GM23338 (cell line): ENCODE data around the gene TMEM125. TPM values are rescaled to one million over a fixed set of nuclear protein-coding genes. Genes with fewer than 3 reads are reported as not detected.

Experiments used
- ATAC-seq: fragments of 200-7000 bp; cut with Tn5 transposase; 3 replicates; pipeline ENCODE4 v1.9.1; 2020
- DNase-seq: peaks from one replicate; pipeline ENCODE4 v3.0.0-alpha.2; 2015; ENCODE audit warnings: low spot score
- H2AFZ ChIP-seq: fragments of 200-600 bp; sonication (generic); 2 replicates; pipeline ENCODE4 v1.8.0; 2016; ENCODE audit warnings: antibody characterized with exemption, mild to moderate bottlenecking, moderate library complexity
- H3F3A ChIP-seq: fragments of 200-600 bp; sonication (generic); replicated peaks from 2 replicates; pipeline ENCODE4 v1.8.0; 2017; ENCODE audit warnings: antibody characterized with exemption, mixed run types, low read depth
- H3K27ac ChIP-seq: fragments of 200-600 bp; sonication (generic); 2 replicates; pipeline ENCODE4 v1.6.1; 2016; ENCODE audit warnings: low read depth
- H3K27me3 ChIP-seq: fragments of 200-600 bp; sonication (generic); 2 replicates; pipeline ENCODE4 v1.8.0; 2016; ENCODE audit warnings: mild to moderate bottlenecking, mixed run types, moderate library complexity; ENCODE audit not compliant: insufficient read depth
- H3K36me3 ChIP-seq: fragments of 200-600 bp; sonication (generic); 2 replicates; pipeline ENCODE4 v1.8.0; 2016; ENCODE audit warnings: mild to moderate bottlenecking; ENCODE audit not compliant: insufficient read depth
- H3K4me1 ChIP-seq: fragments of 200-600 bp; sonication (generic); 2 replicates; pipeline ENCODE4 v1.8.0; 2016; ENCODE audit warnings: mild to moderate bottlenecking, moderate library complexity; ENCODE audit not compliant: insufficient read depth
- H3K4me2 ChIP-seq: fragments of 200-600 bp; sonication (generic); 2 replicates; pipeline ENCODE4 v1.7.1; 2017; ENCODE audit warnings: mixed run types
- H3K4me3 ChIP-seq: fragments of 200-600 bp; sonication (generic); 2 replicates; pipeline ENCODE4 v1.6.1; 2016; ENCODE audit warnings: mixed run types
- H3K79me2 ChIP-seq: fragments of 200-600 bp; sonication (generic); replicated peaks from 2 replicates; pipeline ENCODE4 v1.8.0; 2017; ENCODE audit warnings: mild to moderate bottlenecking; ENCODE audit not compliant: insufficient read depth
- H3K9me2 ChIP-seq: fragments of 200-600 bp; sonication (generic); 2 replicates; pipeline ENCODE4 v1.8.0; 2017; ENCODE audit not compliant: insufficient read depth
- H4K20me1 ChIP-seq: fragments of 200-600 bp; sonication (generic); replicated peaks from 2 replicates; pipeline ENCODE4 v1.8.0; 2017; ENCODE audit warnings: mild to moderate bottlenecking; ENCODE audit not compliant: insufficient read depth
- H3K27ac Mint-ChIP-seq: 2 replicates; pipeline ENCODE4 v1.8.0; 2020; ENCODE audit warnings: inconsistent platforms, mild to moderate bottlenecking, moderate library complexity, mixed read lengths
- H3K27me3 Mint-ChIP-seq: 3 replicates; pipeline ENCODE4 v1.8.0; 2022; ENCODE audit warnings: low read depth, mild to moderate bottlenecking, moderate library complexity, mixed read lengths, inconsistent platforms; ENCODE audit not compliant: insufficient read depth, poor library complexity
- H3K36me3 Mint-ChIP-seq: 3 replicates; pipeline ENCODE4 v1.8.0; 2021; ENCODE audit warnings: low read depth, mild to moderate bottlenecking, inconsistent platforms, moderate library complexity, mixed read lengths
- H3K4me1 Mint-ChIP-seq: 3 replicates; pipeline ENCODE4 v1.8.0; 2020; ENCODE audit warnings: mild to moderate bottlenecking, inconsistent platforms, mixed read lengths
- H3K4me3 Mint-ChIP-seq: 3 replicates; pipeline ENCODE4 v1.8.0; 2021; ENCODE audit warnings: moderate library complexity, mild to moderate bottlenecking, inconsistent platforms, mixed read lengths
- H3K9me3 Mint-ChIP-seq: 3 replicates; pipeline ENCODE4 v1.8.0; 2020; ENCODE audit warnings: moderate library complexity, mild to moderate bottlenecking, inconsistent platforms, mixed read lengths
- CREB1 ChIP-seq: fragments of 250-450 bp; sonication (Bioruptor Pico); IDR thresholded peaks from 2 replicates; pipeline ENCODE4 v1.5.0; 2020; ENCODE audit warnings: low read depth, mild to moderate bottlenecking, moderate library complexity
- CTCF ChIP-seq, 2 experiments: fragments of 200-600 bp in 1 of 2; sonication (generic) in 1 of 2; conservative IDR thresholded peaks; 2 replicates each; pipeline versions ENCODE4 v1.5.1 to v1.6.1; 2016 to 2017; ENCODE audit warnings: antibody characterized with exemption in 2 of 2, low read depth in 2 of 2, mild to moderate bottlenecking in 2 of 2, moderate library complexity in 1 of 2
- ETS1 ChIP-seq: IDR thresholded peaks from 2 replicates; pipeline ENCODE4 v1.6.1; 2016; ENCODE audit warnings: antibody characterized with exemption
- EZH2 ChIP-seq: fragments of 200-600 bp; sonication (generic); IDR thresholded peaks from one replicate; pipeline ENCODE4 v1.8.0; 2017; ENCODE audit warnings: antibody characterized with exemption, mild to moderate bottlenecking, low read depth; ENCODE audit not compliant: unreplicated experiment
- EZH2phosphoT487 ChIP-seq: fragments of 200-600 bp; sonication (generic); IDR thresholded peaks from one replicate; pipeline ENCODE4 v1.8.1; 2018; ENCODE audit warnings: antibody characterized with exemption; ENCODE audit not compliant: unreplicated experiment
- JUNB ChIP-seq: IDR thresholded peaks from one replicate; pipeline ENCODE4 v1.6.1; 2016; ENCODE audit warnings: antibody characterized with exemption; ENCODE audit not compliant: unreplicated experiment
- NANOG ChIP-seq: IDR thresholded peaks from 2 replicates; pipeline ENCODE4 v1.6.1; 2016; ENCODE audit warnings: antibody characterized with exemption, borderline replicate concordance
- POLR2AphosphoS5 ChIP-seq: IDR thresholded peaks from 2 replicates; pipeline ENCODE4 v1.6.1; 2016; ENCODE audit warnings: antibody characterized with exemption, low read depth
- REST ChIP-seq: IDR thresholded peaks from one replicate; pipeline ENCODE4 v1.6.1; 2018; ENCODE audit warnings: antibody characterized with exemption; ENCODE audit not compliant: unreplicated experiment
- STAT1 ChIP-seq: IDR thresholded peaks from one replicate; pipeline ENCODE4 v1.6.1; 2016; ENCODE audit warnings: antibody characterized with exemption; ENCODE audit not compliant: unreplicated experiment
- ZNF114 ChIP-seq: fragments of 250-450 bp; sonication (Bioruptor Pico); IDR thresholded peaks from 2 replicates; pipeline ENCODE4 v1.5.0; 2020; ENCODE audit warnings: mild to moderate bottlenecking, moderate library complexity
- ZNF331 ChIP-seq: fragments of 250-450 bp; sonication (Bioruptor Pico); IDR thresholded peaks from 2 replicates; pipeline ENCODE4 v1.5.0; 2020; ENCODE audit warnings: low read depth, mild to moderate bottlenecking, moderate library complexity
- ZNF462 ChIP-seq: fragments of 250-450 bp; sonication (Bioruptor Pico); IDR thresholded peaks from 2 replicates; pipeline ENCODE4 v1.5.0; 2020; ENCODE audit warnings: mild to moderate bottlenecking, moderate library complexity
- polyA plus RNA-seq: library from polyadenylated mRNA; unstranded; fragments of >200 nt; fragmentation: Nextera tagmentation; extraction: Ambion mirVana; gene quantifications from 2 replicates; pipeline ENCODE4 v1.2.1, GENCODE V29; 2016
- total RNA-seq: library from RNA; depleted of rRNA; stranded (reverse); fragments of >200 nt; shearing (Covaris generic); gene quantifications from 2 replicates; pipeline ENCODE4 v1.2.3, GENCODE V29; 2014

TMEM125 gene
- total and polyA plus RNA-seq, 2 experiments from 2014 or later: 16.8 to 39.3 TPM

GRCh38 chr1:43275826-43276620, 6.2 kb downstream of the TMEM125 start:
- Histone ChIP-seq H3K79me2 (0 out of 2 replicates have a peak, but pooled peaks cover 3% of the 10 kb centered on the region), H3K9me2 (peaks cover 8% of the 10 kb centered on the region; the same call in 1 of the 2 replicates), H3K4me3 (no peak overlapping the region), H3K36me3 (no peaks in the 10 kb centered on the region), H3K27ac (no peak overlapping the region), H3F3A (no peaks in the 10 kb centered on the region), H4K20me1 (no peaks in the 10 kb centered on the region), H3K4me2 (no peak overlapping the region), H3K4me1 (peaks cover 8% of the 10 kb centered on the region), H2AFZ (no peak overlapping the region), H3K27me3 (no peaks in the 10 kb centered on the region)
- Mint-ChIP-seq H3K4me3 (no peak overlapping the region), H3K27ac (no peak overlapping the region), H3K9me3 (no peaks in the 10 kb centered on the region; the same call in 2 of the 3 replicates), H3K4me1 (peaks cover 17% of the 10 kb centered on the region), H3K36me3 (peaks cover 36% of the 10 kb centered on the region), H3K27me3 (peaks cover 4% of the 10 kb centered on the region)
- DNase-seq: no peak
- ATAC-seq: no peak
- TF ChIP-seq CTCF (conservative IDR thresholded peaks at IDR 0.05; ENCODE audit: low read depth in 2 of 2) (no peak), NANOG (no peak), EZH2phosphoT487 (no peak), ZNF331 (CRISPR knock-in tag) (no peak), ZNF462 (CRISPR knock-in tag) (no peak), ETS1 (no peak), STAT1 (no peak), CREB1 (CRISPR knock-in tag) (no peak), ZNF114 (CRISPR knock-in tag) (no peak), POLR2AphosphoS5 (no peak), JUNB (no peak), REST (no peak), EZH2 (no peak)
